GM19463 (cell line): Measurements from ENCODE around the gene CD86.
A peak's percentile ranks its signal among the peaks of the same experiment; 100 is the strongest.
"Not testable (repeated sequence)": the region's sequence is repeated elsewhere in the genome, so short reads cannot be mapped to it uniquely, and the experiment has no call there.

ENCODE experiments used
- ATAC-seq: cut with Tn5 transposase; IDR thresholded peaks from one replicate; pipeline ENCODE4 v1.9.1; 2021; ENCODE audit warnings: mild to moderate bottlenecking, moderate library complexity; ENCODE audit not compliant: unreplicated experiment

CD86 gene

GRCh38 chr3:122146466-122146865 is 91.3 kb downstream of the CD86 start:
- peak; percentile 91 for ATAC-seq

GRCh38 chr3:122148941-122149627 is 93.9 kb downstream of the CD86 start:
- ATAC-seq, result no peak

GRCh38 chr3:122151480-122151879 is 96.3 kb downstream of the CD86 start:
- ATAC-seq, result no peak

- ATAC-seq, result not testable (repeated sequence)
Observed at GRCh38 chr3:122164983-122165382, 109.8 kb downstream of the CD86 start.

GRCh38 chr3:122167630-122168029 is 112.5 kb downstream of the CD86 start:
- peak; percentile 25 for ATAC-seq

GRCh38 chr3:122168044-122168443 is 112.9 kb downstream of the CD86 start:
- ATAC-seq, result peak; percentile 50

GRCh38 chr3:122169911-122170310 is 114.7 kb downstream of the CD86 start:
- ATAC-seq, result no peak
